Glomerular visceral epithelial cell (primary cell): ENCODE measurements around the gene LRCH3.

ENCODE experiments used
- DNase-seq: peaks from one replicate; pipeline ENCODE4 v3.0.0-alpha.2; 2016; ENCODE audit errors: extremely low spot score

Gene LRCH3

DNA sequence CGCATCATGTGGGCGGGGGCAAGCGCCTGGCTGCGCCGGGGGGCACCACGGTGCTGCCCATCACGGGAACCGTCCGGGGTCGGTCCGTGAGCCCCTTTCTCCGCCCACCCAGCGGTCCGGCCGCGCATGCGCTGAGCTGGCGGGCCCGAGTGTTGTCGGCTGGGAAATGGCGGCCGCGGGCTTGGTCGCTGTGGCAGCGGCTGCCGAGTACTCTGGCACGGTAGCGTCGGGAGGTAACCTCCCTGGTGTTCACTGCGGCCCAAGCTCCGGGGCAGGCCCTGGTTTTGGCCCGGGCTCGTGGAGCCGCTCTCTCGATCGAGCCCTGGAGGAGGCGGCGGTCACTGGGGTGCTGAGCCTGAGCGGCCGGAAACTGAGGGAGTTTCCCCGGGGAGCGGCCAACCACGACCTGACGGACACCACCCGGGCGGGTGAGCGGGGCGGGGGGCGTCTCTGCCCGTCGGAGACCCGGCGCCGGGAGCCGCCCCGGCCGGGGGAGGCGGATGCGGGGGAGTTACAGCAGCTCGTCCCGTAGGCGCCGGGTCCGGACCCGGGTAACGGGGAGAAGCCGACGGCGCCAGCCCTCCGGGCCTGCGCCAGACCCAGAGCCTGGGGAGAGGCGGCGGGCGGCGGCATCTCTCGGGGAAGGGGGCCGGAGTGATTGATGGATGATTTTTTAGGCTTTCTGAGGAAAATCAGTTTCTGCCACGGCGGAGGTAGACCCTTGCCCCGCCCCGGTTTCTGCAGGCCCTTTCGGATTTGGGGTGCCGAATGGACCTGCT lies at the start of gene LRCH3:
Gene LRCH3, plus strand, starts transcription at position 142 of the 779 bp plus-strand sequence. Its CDS starts 25 bp downstream, at position 167.
- peak; percentile 83 for DNase-seq

DNA sequence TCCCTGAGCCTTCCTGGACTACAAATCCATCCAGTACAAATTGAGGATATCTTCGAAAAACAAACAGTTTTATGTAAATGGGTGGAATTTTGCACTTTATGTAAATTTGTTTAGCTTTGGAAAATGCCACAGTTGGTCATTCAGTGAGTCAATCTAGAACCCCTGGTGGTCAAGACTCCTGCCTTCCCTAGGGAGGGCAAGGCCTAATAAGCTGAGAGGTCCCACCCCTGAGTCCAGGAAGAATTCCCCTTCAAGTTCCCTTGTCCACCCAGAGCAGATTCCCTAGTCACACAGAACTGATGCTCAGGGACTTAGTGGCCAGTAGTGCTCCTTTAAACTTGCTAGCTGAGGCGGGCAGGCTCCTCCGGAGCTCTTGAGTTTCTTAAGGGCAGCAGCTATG lies 48.3 kb upstream of the LRCH3 start:
- DNase-seq: no peak

DNA sequence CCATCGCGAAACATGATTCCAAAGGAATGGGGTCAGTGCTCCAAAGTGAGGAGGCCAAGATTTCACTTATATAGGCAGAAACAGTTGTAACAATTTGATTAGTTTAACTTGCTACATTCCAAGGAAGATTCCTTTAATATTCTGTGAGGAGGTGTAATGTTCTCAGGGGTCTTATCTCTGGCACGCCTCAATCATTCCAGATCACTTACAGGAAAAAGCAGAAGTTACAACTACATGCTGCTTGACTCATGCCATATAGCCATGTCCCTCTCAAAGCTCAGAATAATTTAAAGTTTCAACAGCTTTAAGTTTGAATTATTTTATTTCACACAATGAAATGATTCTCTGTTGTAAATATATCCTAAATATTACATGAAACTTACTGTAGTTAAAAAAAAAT lies 44.8 kb upstream of the LRCH3 start:
- DNase-seq: no peak

DNA sequence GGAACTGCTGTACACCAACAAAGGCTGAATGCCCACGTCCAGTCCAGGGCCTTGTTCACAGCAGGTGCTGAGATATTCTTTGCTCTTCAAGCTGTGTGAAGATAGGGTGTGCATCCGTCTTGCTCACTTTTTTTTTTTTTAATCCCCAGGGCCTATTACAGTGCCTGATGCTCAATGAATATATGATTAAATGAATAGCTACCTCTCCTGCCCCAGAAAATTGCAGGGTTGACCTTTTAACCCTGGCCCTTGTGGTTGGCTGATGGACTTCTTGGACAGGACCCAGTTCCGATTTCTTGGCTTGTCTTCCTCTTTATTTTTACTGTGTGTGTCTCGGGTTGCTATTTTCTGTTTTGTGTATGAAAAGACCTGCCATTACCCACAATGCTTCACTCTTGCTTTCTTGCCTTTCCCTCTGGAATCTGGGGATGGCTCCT lies 44.2 kb upstream of the LRCH3 start:
- no peak for DNase-seq

DNA sequence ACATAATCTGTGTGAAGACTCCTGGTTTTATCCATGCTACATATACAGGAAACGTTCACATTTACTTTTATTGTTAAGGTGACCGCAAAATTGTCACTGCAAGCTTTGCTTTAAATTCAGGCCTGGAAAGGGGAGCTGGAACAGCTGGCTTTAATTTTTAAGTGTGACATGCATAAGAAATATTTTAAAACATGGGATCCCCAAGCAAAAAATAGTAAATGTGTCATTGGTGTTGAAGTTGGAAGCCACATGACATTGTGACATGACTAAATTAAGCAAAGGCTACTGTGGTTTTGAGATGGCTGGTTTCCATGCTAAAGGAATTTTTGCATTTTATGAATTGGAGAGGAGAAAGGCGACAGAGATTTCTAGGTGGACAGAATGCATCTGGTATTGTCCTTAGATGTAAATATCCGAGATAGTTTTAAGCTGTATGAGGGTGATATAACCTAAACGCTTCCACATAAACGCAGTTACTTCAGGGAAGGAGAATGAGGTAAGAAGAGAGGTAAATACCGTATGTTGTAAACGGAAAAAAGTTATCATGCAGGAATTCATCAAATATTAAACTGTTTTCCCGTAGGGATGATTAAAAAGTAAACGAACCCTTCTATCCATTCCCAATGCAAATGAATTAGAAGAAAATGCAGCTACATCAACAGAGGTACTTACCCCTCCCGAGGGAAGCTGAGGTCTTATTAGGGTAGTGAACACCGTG lies 42.3 kb upstream of the LRCH3 start:
- no peak for DNase-seq

DNA sequence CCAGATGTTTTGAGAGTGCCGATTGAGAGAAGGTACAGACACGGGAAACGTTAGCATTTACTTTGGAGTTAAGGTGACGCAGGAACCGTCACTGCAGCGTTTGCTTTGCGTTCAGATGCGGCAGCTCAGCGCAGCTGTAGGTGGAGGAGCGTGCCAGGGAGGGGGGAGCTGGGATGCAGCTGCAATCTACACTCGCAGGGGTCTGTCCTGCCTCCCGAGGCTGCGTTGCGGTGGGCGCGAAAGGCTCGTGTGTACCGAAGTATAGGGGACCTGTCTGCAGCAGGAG lies 41.8 kb upstream of the LRCH3 start:
- DNase-seq: no peak

DNA sequence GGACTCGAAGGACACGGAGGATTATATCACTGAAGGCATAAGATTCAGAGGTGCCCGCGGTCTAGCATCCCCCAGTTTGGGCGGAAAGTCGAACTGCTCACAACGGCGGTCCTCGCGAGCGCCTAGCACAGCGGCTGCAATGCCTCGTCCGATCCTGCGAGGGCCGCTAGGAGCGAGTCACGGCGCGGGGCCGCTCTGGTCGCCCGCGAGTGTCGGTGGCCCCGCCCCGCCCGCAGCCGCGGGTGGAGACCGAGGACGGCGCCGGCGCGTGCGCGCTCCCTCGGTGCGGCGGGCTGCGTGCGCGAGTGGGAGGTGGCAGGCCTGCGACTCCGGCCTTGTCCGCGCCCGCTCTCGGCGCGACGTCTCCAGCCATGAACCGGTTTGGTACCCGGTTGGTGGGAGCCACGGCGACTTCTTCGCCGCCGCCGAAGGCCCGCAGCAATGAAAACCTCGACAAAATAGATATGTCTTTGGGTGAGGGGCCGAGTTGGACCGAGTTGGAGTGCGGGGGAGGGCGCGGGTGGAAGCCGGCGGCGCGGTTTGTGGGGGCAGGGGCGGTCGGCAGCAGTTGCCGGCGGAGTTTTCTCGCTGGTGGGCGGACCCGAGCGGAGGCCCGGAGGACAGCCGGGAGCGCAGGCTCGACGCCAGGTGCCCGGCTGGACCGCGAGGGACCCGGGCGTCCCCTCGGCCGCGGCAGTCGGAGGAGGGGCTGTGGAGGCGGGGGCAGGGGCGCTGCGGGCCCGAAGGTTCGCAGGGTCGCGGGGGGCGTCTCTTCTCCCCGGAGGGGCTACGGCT lies 41.3 kb upstream of the LRCH3 start, which contains the start of gene FYTTD1:
Gene FYTTD1, plus strand, starts transcription at position 283 of the 795 bp plus-strand sequence. Its CDS starts 89 bp downstream, at position 372.
- DNase-seq: peak; percentile 89

DNA sequence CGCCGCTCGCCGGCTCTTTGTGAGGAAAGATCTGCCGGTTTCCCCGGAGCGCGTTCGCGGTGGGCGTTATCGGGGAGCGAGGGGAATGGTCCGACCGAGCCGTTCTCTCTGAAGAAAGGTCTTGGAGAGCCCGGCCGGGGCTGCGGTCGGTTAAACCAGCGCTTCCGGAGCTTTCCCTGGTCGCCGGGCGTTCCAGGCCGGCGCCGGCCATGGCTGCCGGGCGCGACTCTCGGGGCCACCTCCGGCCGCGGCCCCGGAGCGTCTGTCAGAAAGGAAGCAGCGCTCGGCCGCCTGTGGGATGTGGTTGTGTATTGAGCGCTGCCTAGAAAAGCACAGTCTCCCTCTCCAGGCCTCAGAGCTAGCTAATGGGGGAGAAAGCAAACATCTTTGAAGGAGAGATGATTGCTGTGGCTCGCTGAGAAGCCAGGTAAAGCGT lies 40.6 kb upstream of the LRCH3 start:
- peak; percentile 58 for DNase-seq

DNA sequence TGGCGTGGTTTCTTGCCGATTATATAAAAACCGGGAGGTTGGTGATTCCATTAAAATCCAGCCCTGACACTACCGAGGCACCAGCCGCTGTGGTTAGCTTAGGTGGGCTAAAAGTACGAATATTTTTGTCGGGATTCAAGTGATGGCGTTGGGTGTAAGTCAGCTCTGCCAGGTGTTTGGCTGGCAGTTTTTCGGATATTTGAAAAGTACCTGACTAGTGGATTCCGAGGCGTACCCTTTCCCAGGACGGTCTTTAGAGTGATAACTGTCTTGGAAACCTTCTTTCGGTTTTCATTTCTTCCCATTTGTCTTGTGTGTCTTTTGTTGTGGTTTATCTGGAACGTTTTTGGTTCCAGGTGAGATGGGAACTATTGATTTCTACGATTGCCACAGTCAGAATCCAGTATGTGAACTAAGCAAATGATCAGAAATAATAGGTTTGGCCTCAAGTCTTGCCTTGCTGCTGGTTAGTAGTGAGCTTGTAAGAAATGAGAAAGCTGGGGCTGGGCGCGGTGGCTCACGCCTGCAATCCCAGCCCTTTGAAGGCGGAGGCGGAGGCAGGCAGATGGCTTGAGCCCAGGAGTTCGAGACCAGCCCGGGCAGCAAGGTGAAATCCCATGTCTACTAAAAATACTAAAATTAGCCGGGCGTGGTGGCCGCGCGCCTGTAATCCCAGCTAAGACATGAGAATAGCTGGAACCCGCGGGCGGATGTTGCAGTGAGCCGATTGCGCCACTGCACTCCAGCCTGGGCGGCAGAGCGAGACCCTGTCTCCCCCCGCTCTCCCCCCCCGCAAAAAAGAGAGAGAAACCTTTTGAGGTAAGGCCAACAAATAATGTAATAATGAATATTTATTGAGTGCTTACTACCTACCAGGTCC lies 40.0 kb upstream of the LRCH3 start:
- DNase-seq: peak; percentile 50

DNA sequence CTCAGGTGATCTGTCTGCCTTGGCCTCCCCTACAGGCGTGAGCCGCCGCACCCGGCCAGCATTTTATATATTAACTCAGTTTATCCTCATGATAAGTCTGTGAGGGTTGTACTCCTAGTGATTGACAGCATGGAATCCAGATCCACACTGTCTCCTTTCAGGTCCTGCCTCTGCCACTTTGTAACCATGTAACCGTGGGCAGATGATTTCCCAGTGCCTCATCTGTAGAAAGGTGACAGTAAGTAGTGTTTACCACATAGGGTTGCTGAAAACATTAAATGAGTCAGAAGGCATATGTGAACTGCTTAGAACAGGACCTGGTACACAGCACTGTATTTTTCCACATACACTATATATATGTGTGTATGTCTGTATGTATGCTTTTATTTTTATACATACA lies 38.9 kb upstream of the LRCH3 start:
- DNase-seq: no peak

DNA sequence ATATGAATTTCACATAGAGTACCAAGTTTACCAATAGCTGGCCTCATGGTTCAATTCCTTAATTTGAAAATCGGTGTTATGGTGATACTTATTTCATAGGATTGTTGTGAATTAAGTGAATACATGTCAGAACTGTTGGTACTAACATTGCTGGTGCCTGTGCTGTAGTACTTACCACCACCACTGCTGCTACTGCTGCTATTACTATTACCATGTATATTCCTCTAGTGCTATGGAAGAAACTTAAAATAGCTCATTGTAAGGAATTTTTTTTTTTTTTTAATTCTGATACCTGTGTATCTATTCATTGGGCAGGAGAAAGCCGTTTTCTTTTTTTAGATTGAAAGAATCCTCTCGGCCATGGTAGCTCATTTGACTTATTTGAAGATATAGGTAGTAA lies 37.8 kb upstream of the LRCH3 start:
- no peak for DNase-seq

DNA sequence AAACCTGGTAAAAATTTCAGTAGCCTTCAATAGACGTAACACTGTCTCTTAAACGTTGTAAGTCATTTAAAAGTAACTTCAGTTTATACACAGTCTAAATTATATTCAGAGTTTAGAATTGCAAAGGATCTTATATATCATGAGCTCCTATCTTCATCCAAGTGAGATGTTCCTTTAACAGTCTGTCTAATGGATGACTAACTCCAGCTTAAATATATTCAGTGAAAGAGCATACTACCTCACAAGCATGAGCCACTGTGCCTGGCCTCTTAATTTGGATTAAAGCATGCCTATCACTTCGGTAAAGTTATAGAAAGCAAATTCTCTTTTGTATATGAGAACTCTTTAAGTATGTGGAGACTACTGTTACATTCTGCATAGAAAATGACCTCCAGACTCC lies 34.4 kb upstream of the LRCH3 start:
- no peak for DNase-seq

DNA sequence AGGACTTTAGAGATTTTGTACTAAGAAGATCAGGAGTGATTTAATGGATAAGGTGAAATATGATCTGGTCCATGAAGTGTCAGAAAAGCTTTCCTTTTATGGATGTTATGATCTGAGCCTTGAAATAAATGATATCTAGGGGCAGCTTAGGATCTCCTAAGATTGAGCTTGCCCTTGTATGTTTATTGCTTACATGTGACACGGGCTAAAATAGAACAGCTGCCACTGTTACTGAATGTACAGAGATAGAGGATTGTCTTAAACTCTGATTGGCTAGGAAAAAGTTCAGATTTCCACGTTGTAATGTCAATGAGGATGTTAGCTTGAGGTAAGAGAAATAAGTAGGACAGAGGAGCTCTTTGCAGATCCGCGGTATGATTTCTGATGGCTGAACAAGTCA lies 32.5 kb upstream of the LRCH3 start:
- DNase-seq: no peak

DNA sequence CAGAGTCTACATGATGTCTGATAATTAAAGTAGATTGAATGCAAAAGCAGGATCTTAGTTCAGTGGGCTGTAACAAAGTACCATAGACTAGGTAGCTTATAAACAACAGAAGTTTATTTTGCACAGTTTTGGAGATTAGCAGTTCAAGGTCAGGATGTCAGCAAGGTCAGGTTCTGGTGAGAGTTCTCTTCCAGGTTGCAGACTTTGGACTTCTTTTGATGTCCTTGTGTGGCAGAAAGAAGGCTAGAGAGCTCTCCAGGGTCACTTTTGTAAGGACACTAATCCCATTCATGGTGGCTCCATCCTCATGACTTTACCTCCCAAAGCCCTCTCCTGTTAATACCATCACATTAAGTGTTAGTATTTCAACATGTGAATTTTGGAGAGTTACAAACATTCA lies 29.3 kb upstream of the LRCH3 start:
- DNase-seq: no peak

DNA sequence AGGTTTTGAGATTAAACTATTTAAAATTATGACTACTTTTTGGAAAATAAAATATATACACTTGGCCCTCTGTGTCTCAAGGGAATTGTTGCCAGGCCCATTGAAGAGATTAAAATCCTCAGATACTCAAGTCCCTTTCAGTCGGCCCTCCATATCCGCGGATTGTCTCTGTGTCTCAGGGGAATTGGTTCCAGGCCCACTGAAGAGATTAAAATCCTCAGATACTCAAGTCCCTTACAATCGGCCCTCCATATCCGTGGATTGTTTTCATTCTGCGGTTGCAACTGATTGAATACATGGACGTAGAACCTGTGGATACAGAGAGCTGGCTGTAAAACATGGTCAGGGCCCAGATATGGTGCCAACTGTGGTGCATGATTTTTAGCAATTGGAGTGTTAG lies 15.7 kb upstream of the LRCH3 start:
- DNase-seq: no peak

DNA sequence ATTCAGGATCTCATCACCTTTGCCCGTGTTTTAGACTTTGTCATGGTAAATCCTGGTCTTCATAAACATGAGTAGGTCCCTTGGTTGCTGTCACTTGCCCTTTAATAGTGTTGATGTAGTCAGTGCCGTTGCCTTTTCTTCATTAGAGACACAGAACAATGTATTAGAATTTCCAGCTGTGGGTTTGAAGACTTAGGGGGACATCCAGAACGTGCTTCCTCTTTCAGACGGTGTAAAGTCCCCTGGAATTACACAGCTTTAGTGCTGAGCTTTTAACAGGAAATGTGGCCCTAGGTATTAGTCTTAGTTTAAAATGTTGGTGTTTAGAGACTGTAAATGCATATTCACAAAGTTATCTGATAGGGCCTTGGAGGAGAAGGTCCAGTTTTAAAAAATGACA lies 8.8 kb upstream of the LRCH3 start:
- no peak for DNase-seq

DNA sequence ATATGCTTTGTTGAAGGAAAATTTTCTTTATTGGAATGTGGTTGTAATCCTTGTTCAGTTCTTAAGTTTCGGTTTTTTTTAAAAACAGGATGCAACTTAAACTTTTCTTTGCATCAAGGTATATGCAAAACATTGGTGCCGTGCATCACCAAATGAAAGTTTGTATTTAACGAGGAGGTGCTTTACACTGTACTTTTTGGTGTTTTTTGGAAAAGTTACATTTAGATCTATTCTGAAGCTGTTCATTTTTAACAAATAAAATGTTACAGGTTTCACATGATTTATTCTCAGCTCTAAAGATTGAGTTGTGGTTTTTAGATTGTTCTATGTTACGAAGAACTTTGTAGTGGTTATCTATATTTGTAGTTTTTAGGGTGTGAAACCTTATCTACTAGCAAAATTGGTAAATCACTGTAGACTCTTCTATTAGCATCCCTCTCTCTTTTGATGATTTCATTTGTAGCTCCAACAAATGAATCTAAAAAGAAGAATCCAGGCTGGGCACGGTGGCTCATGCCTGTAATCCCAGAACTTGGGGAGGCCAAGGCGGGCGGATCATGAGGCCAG lies 7.0 kb upstream of the LRCH3 start:
- no peak for DNase-seq

DNA sequence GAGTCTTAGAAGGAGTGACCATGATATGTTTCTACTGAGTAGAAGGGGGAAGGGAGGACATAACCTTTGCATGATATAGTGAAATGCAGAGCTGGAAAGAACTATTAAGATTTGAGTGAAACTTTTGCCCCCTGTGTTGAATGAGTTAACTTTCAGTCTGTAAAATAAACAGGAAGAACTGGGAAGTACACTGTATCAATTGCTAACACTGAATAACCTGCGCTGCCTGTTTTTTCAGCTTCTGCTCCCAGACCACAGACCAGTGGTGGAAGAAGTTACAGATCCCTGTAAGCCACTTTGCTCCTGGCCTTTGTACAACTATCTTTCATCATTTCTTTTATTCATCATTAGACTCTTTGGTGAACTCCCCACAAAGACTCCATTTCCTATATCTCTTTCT lies 3.6 kb upstream of the LRCH3 start:
- no peak for DNase-seq

DNA sequence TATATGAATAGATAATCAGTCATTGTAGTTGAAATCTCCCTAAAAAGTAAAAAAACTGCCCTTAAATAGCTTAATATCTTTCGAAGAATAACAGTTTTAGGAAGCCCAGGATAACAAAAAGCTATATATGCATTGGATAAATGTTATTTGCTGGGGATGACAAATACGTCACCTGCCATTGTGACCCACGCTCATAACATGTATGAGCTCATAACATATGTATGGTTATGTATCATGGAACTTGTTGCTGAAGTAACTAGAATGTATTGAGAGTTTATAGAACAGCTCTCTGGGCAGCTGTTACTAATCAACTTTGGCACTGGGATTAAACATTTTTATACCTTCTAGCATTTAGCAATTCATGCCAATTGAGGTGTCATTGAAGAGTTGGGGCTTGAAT lies 1.7 kb upstream of the LRCH3 start:
- no peak for DNase-seq

DNA sequence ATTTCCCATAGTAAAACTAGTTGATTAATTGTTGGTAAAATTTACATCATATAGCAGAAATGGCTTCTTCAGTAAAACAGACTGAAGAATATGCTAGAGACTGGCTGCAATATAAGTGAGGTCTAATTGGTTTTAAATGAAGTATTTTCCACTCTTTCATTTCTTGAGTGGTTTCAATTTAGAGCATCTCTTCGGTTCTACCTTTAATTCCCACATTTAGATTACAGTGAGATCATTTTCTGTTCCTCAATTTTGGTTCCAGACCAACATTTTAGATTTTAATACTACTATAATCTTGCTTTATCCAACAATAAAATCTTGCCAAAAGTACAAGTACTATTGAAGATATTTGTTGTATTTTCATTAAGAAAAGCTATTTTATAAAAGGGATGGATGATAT lies 1.0 kb upstream of the LRCH3 start:
- DNase-seq: no peak
